ENCODE data around the gene CYB5R3. TPM values are rescaled to one million over a fixed set of nuclear protein-coding genes. Genes with fewer than 3 reads are reported as not detected.
A peak's percentile ranks its signal among the peaks of the same experiment; 100 is the strongest.

CYB5R3 gene
- total RNA-seq, 1 donor from 2014 or later: 125 TPM

GRCh38 chr22:42632096-42632495 lies 17.1 kb downstream of the CYB5R3 start:
- peaks cover 12% of the 10 kb centered on the region for H3K27me3 Mint-ChIP-seq (ENCODE audit: unreplicated experiment)
- peaks cover 8% of the 10 kb centered on the region for H3K4me1 Mint-ChIP-seq (ENCODE audit: unreplicated experiment)
- peaks cover 17% of the 10 kb centered on the region for H3K36me3 Mint-ChIP-seq (ENCODE audit: low read depth, unreplicated experiment)
- no peak for TF ChIP-seq CTCF (IDR thresholded peaks at IDR 0.05; ENCODE audit: unreplicated experiment)
- H3K9me3 Mint-ChIP-seq (ENCODE audit: unreplicated experiment): no peaks in the 10 kb centered on the region
- H3K27ac Mint-ChIP-seq (ENCODE audit: unreplicated experiment): no peak overlapping the region
- DNase-seq (ENCODE audit: low spot score): no peak
- H3K4me3 Mint-ChIP-seq (ENCODE audit: unreplicated experiment): no peak overlapping the region

GRCh38 chr22:42630901-42631602 lies 18.1 kb downstream of the CYB5R3 start:
- no peak overlapping the region for H3K4me3 Mint-ChIP-seq (ENCODE audit: unreplicated experiment)
- H3K4me1 Mint-ChIP-seq (ENCODE audit: unreplicated experiment): peaks cover 8% of the 10 kb centered on the region
- no peak overlapping the region for H3K27ac Mint-ChIP-seq (ENCODE audit: unreplicated experiment)
- H3K27me3 Mint-ChIP-seq (ENCODE audit: unreplicated experiment): peaks cover 14% of the 10 kb centered on the region
- H3K36me3 Mint-ChIP-seq (ENCODE audit: low read depth, unreplicated experiment): peaks cover 22% of the 10 kb centered on the region
- no peak for DNase-seq (ENCODE audit: low spot score)
- H3K9me3 Mint-ChIP-seq (ENCODE audit: unreplicated experiment): no peaks in the 10 kb centered on the region
- TF ChIP-seq CTCF (IDR thresholded peaks at IDR 0.05; ENCODE audit: unreplicated experiment): no peak

GRCh38 chr22:42630211-42630610 lies 19.0 kb downstream of the CYB5R3 start:
- H3K4me3 Mint-ChIP-seq (ENCODE audit: unreplicated experiment): peak overlapping the region; percentile 67
- peaks cover 15% of the 10 kb centered on the region for H3K27me3 Mint-ChIP-seq (ENCODE audit: unreplicated experiment)
- H3K9me3 Mint-ChIP-seq (ENCODE audit: unreplicated experiment): no peaks in the 10 kb centered on the region
- no peak overlapping the region for H3K27ac Mint-ChIP-seq (ENCODE audit: unreplicated experiment)
- H3K4me1 Mint-ChIP-seq (ENCODE audit: unreplicated experiment): no peaks in the 10 kb centered on the region
- DNase-seq (ENCODE audit: low spot score): no peak
- H3K36me3 Mint-ChIP-seq (ENCODE audit: low read depth, unreplicated experiment): peaks cover 16% of the 10 kb centered on the region
- no peak for TF ChIP-seq CTCF (IDR thresholded peaks at IDR 0.05; ENCODE audit: unreplicated experiment)

GRCh38 chr22:42627981-42628380 lies 21.2 kb downstream of the CYB5R3 start:
- Mint-ChIP-seq H3K9me3 (ENCODE audit: unreplicated experiment) (no peaks in the 10 kb centered on the region), H3K27me3 (ENCODE audit: unreplicated experiment) (peaks cover 15% of the 10 kb centered on the region), H3K4me3 (ENCODE audit: unreplicated experiment) (no peak overlapping the region), H3K4me1 (ENCODE audit: unreplicated experiment) (no peaks in the 10 kb centered on the region), H3K36me3 (ENCODE audit: low read depth, unreplicated experiment) (peaks cover 16% of the 10 kb centered on the region), H3K27ac (ENCODE audit: unreplicated experiment) (no peak overlapping the region)
- DNase-seq (ENCODE audit: low spot score): no peak
- TF ChIP-seq CTCF (IDR thresholded peaks at IDR 0.05; ENCODE audit: unreplicated experiment): no peak

- Mint-ChIP-seq H3K4me1 (ENCODE audit: unreplicated experiment) (no peaks in the 10 kb centered on the region), H3K9me3 (ENCODE audit: unreplicated experiment) (no peaks in the 10 kb centered on the region), H3K4me3 (ENCODE audit: unreplicated experiment) (peak overlapping the region; percentile 53), H3K36me3 (ENCODE audit: low read depth, unreplicated experiment) (peaks cover 12% of the 10 kb centered on the region), H3K27me3 (ENCODE audit: unreplicated experiment) (peaks cover 17% of the 10 kb centered on the region), H3K27ac (ENCODE audit: unreplicated experiment) (no peak overlapping the region)
- no peak for DNase-seq (ENCODE audit: low spot score)
- no peak for TF ChIP-seq CTCF (IDR thresholded peaks at IDR 0.05; ENCODE audit: unreplicated experiment)
Measured at GRCh38 chr22:42626951-42627625, 22.1 kb downstream of the CYB5R3 start.

All from endothelial cell (in vitro differentiated cells).